A204.1 (cell line): ENCODE results near the gene UNCX.

Experiments used
- FAIRE-seq: peaks from 2 replicates; lab custom pipeline; 2012; peaks lifted over from hg19 to GRCh38; lab: Jason Lieb, UNC

Gene UNCX

DNA sequence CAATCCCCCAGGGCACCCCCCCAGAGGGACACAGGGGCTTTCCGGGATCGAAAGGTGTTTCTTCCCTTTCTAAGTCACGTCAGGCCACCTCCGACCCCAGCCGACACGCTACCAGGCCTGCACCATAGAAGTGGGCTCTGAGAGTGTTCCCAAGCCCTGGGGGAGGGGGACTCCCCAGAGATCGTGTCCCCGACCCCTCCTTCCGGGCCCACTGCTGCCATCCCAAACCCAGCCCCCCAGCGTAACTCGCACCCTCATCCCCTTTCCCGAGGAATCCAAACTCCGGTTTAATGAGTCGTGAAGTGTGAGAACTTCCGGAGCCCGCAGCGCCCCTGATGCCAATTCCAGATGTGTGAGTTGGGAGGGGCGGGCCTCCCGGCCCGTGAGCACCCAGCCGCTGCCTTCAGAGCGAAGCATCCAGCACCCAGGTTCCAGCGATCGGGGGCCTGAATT, 11.3 kb downstream of the UNCX start:
- no peak for FAIRE-seq

DNA sequence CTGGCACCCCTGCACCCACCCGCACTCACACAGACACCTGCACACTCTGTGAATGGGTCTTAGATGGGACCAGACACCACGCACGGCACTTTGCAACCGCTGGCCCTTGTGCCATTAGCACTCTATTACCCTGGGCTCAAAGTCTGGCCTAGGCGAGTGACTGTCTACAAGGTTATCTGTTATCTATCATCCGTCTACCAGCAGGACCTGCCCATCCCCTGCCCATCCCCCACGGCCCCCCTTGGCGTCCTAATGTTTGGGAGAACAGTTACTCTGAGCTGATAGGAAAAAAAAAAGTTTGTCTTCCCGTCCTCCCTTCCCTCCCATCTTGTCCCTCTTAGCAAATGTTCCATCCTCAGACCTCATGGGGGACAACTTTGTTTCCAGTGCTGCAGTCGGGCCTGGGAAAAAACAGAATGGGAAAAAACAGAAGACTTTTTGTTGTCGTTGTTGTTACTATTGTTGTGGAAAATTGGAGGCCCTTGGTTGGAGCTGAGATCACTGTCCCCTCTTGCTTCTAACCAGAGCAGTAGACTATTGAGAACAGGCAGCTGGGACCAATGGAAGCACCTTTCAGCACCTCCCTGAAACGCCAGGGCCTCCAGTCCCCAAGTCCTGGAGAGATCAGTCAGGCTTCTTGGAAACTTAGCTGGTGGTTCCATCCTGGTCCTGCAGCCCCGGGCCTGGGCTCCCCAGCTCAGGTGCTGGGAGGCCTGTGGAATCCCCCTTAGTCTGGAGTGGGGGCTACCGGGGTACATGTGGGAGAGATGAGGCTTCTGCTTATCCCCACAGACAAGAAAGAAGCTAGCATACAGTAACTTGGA, 12.2 kb downstream of the UNCX start:
- no peak for FAIRE-seq

DNA sequence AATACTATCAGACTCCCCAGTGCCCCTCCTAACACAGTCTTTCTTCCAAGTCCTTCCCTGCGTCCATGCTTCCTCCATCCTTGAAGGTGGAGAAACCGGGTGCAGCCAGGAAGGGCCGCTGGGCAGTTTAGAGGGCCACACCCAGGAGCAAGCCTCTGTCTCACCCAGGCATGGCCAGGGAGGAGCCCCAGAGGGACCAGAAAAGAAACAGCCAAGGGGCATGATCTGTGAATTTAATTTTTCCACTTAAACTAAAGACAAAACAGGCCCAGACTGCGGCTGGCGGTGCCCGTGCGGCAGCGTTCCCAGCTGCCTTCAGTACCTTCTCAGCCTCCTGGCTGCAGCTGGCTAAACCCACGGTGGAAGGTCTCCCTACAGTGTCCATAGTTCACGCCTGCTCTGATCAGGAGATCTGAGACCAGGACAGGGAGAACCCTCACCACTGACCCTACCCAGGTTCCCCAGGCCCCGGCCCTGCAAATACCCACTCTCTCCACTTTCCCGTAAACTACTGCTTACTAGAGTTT, 12.9 kb downstream of the UNCX start:
- FAIRE-seq: no peak

DNA sequence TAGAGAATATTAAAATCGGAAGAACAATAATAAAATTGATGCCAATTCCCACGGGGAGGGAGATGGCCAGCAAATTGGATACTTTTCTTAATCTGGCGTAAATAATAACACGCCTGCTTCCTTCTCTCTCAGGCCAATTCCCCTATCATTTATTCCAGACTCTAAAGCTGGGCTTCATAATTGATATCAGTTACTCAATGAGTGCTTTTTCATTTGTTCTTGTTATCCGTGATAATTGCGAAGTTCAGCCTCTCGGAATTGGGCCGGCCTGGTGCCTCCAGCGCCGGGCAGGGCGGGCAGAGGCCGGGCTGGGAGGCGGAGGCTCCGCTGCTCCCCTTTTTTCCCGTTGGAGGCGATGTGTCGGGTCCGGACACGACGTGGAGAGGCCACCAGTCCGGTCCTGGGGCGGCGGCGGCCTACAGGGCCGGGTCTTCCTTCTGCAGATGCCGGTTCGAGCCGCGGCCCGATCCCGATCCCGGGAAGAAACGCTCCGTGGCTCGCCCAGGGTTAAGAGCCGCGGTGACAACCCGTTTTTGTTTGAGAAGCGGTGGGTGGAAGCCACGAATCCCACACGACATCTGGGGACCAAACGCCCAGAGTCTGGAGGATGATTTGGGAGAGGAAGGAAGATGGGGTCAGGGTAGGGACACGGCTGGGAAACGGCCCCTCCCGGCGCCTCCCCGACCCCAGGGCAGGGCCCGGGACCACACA, 13.6 kb downstream of the UNCX start:
- FAIRE-seq: no peak

DNA sequence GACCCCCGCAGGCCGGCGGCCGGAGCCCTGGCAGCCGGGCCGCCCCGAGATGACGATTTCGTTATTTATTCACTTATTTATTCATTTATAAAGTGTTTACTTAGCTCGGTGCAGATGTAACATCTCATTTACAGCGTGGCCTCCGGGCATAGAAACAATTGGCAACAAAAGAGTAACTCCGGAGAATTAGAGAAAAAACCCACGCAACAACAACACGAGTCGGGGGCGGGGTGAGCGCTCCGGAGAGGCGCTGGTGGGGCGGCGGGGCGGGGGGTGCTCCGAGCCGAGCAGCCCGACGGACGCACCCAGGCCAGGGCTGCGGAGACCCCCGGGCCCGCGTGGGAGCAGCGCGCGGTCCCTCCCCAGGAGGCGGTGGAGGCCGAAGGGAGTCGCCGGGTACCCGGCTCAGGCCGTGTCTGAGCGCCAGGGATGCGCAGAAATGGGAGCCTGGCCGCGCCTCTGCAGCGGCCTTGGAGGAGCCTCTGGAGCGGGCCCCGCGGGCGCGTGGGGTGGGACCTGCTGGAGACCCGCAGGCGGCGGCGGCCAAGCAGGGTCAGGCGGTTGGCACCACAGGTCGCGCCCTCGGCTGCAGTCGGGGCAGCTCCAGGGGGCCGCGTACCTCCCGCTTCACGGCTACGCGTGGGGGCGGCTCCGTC, 14.3 kb downstream of the UNCX start:
- no peak for FAIRE-seq

DNA sequence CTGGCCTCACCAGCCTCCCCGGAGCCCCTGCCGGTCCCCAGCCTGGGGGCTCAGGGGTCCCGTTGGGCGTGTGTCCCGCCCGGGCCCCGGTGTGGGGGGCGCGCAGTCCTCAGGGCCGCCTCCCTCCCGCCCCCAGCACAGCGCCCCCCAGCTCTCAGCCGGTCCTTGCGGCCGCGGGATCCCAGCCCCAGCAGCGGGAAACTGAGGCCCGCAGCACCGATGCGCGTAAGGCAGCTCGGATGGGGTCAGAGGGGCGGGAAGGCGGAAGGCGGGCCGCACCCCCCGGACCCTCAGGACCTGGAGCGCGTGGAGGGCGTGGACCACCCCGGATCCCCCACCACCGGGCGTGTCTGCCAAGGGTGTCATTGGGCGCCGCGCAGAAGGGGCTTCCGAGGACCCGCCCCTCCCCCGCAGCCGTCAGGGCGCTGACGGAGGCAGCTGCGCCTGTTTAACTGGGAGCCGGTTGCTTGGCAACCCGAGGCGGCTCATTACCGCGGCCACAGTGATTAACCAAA, 14.9 kb downstream of the UNCX start:
- FAIRE-seq: no peak

DNA sequence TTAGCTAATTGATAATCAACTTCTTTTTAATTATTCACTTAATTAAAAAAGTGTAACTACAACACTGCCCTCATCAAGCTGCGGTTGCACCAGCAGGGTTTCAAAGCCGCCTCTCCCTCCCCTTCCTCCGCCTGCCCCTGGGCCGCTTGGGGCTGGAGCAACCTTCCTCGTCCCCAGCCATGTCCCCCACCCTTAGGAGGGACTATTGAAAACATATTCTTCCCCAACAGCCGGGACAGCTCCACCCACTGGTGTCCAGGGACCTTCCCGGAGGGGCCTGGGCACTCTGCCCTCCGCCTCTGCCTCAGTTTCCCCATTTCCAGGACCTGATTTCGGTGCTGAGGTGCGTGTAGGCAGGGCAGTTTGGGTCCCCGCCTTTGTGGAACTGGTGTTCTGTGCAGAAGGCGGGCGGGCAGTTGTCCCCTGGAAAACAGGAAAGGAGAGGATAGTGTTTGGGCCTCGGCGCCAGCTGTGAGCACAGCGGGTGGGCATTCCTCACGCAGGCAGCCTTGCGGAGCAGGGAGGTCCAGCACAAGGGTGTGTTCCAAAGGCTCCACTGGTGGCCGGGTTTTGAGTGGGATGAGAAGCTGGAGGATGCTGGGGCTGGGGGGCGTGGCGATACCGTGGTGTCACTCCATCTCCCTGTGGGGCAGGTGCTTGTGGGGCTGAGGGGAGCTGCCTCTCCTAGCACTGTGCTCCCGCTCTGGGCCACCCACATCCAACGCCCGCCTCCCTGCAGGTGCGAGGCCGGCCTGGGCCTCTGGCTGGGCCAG, 15.7 kb downstream of the UNCX start:
- FAIRE-seq: no peak

DNA sequence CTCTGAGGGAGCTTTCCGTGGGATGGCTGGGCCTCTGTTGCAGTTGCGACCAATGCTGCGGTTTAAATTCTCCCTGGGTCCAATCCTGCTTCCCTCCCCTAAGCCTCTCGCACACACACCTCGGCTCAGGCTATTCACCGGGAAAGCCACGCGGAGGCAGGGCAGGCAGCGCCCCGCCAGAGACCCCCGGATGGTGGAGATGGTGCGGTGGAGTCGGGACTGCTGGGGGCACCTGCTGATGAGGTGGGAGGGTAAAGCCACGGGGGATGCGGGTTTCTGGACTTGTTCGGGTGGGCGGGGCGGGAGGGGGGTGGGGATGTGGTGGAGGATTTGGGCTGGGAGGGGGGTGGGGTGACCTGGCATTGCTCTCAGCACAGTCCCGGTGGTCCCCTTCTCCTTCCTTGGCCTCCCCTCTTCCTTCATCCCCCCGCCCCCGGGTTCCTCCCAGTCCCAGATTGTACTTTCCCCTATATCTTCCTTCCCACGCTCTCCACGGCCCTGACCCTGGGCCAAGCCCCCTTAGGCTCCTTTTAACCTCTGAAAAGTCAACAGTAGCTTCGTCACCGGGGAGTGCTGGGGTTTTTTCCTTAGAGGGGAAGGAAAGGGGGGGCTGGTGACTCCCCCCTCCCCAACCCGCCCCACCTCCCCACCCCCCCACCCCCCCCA, 16.4 kb downstream of the UNCX start:
- no peak for FAIRE-seq

DNA sequence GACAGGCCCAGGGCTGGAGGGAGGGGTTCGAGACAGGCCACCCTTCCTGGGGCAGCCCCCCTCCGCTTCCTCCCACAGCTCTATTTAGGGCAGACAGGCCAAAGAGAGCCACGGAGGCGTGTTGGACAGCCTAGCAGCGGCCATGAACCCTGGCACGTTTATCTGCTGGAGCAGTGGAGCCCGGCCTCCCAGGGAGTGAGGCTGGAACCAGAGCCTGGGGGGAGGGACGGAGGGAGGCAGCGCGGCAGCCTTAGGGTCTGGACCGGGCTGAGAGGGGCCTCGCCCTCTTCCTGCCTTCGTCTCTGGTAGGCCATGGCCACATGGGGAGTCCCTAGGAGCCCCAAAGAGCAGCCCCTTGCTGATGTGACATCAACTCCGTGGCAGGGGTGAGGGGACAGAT, 17.1 kb downstream of the UNCX start:
- no peak for FAIRE-seq

DNA sequence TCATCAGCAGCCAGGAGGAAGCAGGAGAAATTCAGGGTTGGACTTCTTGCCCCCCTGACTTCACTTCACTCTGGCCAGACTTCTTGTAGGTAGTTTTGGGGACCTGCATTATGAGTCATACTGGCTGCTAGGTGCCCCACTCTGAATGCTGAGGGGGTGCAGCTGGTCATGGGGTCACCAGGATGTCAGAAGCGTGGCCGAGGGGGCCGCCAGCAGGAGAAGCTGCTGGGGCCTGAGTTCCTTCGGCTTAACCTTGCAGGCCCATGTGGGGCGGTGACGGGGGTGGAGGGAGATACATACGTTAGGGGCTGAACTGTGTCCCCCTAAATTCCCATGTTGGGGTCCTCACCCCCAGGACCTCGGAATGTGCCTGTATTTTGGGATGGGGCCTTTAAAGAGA, 18.2 kb downstream of the UNCX start:
- no peak for FAIRE-seq

DNA sequence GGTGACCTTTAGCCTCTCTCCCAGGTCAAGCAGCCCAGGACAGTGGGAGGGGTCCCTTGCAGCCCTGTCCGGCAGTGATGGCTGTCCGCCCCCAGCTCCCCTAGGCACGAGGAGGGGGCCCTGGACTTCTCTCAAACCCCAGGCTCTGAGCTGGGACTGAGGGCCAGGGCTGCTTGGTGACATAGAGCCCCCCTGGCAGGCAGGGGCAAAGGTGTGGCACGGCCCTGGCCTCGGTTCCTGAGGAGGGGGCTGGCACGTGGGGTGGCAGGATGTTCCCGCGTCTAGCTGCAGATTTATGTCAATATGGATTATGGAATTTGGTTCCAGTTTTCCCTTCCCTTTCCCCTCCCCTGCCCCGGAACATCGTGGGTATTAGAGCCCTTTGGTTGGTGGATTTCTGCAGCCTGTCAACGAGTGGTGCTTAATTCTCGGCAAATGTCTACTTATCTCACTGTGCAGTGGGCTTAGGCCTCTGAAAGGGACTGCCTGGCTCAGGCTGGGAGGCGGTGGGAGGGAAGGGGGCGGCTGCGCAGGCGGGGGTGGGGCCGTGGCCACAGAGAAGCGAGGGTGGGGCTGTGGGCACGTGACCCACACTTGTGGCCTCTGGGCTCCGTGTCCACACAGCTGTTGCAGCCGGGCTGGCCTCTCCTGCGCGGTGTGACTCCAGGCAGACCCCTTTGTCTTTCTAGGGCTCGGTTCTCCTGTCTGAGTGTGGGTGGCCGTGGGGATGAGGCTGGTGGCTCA, 19.3 kb downstream of the UNCX start:
- FAIRE-seq: no peak

DNA sequence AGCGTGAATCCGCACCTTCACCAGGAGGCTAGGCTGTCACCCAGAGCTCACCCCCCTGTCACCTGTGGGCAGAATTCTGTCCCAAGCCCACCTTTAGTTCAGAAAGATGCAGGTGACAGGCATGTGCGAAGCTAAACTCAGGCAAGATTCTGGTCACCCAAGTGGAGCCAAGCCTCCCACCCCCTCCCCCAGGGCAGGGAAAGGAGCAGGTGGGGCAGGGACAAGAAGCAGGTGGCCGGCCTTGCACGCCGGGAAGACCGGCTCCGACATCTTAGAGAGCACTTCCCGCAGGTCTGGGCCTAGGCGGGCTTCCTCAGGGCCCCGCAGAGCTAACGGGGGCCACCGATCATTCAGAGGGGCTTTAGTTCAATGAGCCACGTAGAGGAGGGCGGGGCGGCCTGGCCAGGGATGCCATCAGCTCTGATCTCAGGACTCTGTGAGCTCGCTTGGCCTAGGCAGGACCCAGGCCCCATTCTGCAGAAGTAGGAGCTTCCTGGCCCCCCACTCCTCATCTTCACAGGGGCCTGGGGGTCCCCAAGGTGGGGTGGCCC, 19.9 kb downstream of the UNCX start:
- no peak for FAIRE-seq

DNA sequence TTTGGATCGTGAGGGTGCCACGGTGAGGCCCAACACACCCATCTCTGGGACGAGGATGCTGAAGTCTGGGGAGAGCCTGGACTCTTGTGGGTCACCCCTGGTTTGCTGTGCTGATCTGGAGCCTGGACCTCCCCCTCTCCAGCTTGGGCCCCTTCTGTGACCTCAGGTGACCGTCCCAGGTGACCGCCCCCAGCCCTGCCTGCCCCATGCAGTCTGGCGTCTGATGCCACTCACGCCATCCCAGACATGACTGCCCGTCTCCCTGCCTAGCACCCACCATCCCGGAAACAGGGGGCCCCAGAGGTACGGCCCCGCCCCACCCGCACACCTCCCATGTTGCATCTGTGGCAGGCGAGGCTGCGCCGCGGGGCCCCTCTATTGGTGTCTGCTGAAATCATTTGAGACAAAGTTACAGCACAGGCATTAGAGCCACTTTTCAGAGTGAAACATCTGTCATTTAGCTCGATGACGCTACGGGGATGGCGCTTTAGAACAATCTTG, 21.1 kb downstream of the UNCX start:
- no peak for FAIRE-seq

DNA sequence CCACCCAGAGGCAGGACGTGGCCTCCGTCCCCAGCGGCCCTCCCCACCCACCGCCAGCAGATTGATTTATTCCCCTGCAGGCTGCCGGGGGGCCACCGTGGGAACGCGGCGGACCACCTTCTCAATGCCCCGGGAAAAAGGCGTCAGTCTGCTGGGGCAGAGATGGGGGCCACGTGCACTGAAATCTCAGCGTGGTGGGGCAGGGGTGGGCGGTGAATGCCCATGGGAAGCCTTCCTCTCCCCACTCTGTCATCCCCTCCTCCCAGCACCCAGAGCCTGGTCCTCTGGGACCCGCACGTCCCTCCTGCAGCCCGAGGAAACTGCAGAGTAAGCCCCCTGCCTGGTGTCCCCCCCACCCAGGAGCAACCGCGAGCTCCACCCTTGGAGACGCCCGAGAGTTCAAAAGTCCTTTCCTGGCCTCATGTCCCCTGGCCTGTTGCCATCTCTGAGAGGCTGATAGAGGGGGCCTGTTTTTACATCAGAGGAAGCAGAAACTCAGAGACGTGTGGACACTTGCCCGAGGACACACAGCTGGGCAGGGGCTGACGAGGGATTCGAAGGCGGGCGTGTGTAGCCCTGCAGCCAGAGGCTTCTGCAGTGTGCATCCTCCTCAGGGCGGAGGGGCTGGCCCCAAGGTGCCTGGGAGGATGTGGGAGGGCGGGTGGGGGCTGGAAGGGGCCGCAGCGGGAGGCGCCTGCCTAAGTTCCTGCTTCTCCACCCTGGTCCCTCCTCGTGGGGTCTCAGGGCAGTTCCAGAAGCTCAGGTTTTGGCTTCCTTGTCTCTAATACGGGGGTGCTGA, 21.8 kb downstream of the UNCX start:
- no peak for FAIRE-seq

DNA sequence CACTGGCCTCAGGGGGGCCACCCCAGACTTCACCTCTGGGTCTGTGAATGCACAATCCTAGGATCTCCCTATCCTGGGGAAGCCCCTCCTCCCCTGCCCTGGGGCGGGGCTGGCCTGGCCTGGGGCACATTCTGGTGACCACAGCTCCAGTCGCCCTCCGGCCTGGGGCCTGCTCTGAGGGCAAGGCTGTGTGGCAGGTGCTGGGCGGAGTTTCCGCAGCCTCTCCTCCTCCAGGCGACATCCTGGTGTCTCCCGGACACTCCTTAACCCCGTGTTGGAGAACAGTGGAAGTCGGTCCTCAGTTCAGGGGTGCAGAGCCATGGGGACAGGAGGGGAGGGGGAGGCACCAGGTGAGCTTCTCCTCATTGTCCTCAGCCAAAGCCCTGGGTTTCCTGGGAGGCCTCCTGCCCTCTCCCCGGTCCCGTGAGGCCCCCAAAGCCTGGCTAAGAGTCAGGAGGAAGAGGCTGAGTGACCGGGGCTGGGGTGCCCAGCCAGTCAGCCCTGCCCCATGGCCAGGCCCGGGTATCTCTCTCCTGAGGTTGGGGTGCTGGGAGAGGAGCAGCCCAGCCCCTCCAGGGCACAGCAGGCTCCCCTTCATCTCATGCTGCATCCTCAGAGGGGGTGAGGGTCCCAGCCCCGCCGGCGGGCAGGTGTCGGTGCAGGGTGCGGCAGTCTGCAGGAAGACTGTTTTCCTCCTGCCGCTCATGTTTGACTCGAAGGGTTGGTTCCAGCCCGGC, 22.6 kb downstream of the UNCX start:
- FAIRE-seq: no peak

DNA sequence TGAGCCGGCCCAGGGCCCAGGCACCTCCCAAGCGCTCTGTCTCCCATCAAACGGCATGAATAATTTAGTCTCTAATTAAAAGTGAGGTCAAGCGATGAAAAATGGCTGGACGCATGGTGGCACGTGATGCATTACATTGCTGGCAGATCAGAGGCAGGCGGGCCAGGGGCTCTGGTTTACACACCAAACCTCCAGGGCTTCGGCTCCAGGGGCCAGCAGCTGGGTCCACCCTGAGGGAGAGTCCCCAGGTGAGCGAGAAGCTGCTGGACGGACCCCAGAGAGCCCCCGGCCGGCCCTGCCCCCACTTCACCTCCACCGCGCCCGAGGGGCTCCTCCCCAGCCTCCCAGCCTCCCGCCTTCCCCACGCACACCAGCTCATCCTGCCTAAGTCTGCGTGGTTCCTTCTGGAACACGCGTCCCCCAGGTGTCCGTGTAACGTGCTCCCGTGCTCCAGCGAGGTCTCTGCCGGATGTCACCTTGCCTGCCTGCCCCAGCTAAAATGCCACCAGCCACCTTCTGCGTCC, 23.2 kb downstream of the UNCX start:
- FAIRE-seq: no peak

DNA sequence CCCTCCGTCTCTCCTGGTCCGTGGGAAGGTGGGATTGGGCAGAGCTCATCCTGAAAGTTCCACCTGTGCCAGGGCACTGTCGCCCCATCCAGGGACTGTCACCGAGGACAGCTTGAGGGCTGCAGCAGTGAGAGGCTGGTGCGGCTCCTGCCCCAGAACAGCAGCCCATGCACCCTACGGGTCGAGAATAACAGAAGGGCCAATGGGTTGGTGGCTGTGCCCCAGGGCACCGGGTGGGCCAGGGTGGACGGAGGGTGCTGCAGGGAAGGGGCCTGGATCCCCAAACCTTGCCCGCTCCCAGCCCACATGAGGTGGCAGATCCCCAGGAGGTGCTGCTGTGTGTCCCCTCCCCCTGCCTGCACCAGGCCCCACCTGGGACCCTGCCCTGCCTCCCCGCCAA, 23.9 kb downstream of the UNCX start:
- FAIRE-seq: no peak

DNA sequence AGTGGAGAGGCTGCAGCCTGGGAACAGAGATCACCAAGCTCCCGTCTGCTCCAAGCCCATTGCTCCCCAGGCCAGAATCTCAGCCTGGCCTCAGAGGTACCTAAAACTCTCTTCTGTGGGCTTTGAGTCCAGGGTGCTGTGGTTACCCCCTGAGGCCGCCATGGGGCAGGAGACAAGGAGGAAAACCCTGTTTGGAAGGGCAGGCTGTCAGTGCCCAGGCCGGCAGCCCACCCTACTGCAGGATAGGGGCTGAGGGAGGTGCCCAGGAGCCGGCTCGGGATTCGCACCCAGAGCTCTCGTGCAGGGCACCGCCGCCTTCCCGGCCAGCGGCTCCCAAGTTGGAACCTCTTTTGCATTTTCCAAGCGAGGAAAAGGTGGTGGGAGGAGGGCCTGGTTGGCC, 24.5 kb downstream of the UNCX start:
- FAIRE-seq: no peak
